ENCODE data around the gene TIMM23B.
"Not testable (repeated sequence)": the region's sequence is repeated elsewhere in the genome, so short reads cannot be mapped to it uniquely, and the experiment has no call there.

Gene TIMM23B

GRCh38 chr10:49941447-49942338 is at the start of gene TIMM23B, which contains the start of gene PARG:
TSS of gene TIMM23B (plus strand) at chr10:49942053. CDS start at chr10:49942195, 142 bp downstream.
TSS of gene PARG (minus strand) at chr10:49942027. CDS start at chr10:49941725, 302 bp downstream.
- in situ Hi-C loops (cut with MboI; ENCODE audit: low sequenced_read_pairs), result not testable (repeated sequence)

- in situ Hi-C loops (cut with MboI; ENCODE audit: low sequenced_read_pairs), result not testable (repeated sequence)
Measured at GRCh38 chr10:49899999-49900398, 41.9 kb upstream of the TIMM23B start.

GRCh38 chr10:49900406-49900805 is 41.4 kb upstream of the TIMM23B start:
- in situ Hi-C loops (cut with MboI; ENCODE audit: low sequenced_read_pairs), result not testable (repeated sequence)

GRCh38 chr10:49903829-49904228 is 38.0 kb upstream of the TIMM23B start:
- in situ Hi-C loops (cut with MboI; ENCODE audit: low sequenced_read_pairs), result not testable (repeated sequence)

- in situ Hi-C loops (cut with MboI; ENCODE audit: low sequenced_read_pairs), result not testable (repeated sequence)
Measured at GRCh38 chr10:49908290-49909080, 33.4 kb upstream of the TIMM23B start.

GRCh38 chr10:49910295-49910694 is 31.6 kb upstream of the TIMM23B start:
- in situ Hi-C loops (cut with MboI; ENCODE audit: low sequenced_read_pairs), result not testable (repeated sequence)

- in situ Hi-C loops (cut with MboI; ENCODE audit: low sequenced_read_pairs), result not testable (repeated sequence)
Measured at GRCh38 chr10:49916451-49916850, 25.4 kb upstream of the TIMM23B start.

- in situ Hi-C loops (cut with MboI; ENCODE audit: low sequenced_read_pairs), result not testable (repeated sequence)
Measured at GRCh38 chr10:49917927-49918326, 23.9 kb upstream of the TIMM23B start.

GRCh38 chr10:49922041-49922440 is 19.8 kb upstream of the TIMM23B start:
- in situ Hi-C loops (cut with MboI; ENCODE audit: low sequenced_read_pairs), result not testable (repeated sequence)

GRCh38 chr10:49923572-49923971 is 18.3 kb upstream of the TIMM23B start:
- in situ Hi-C loops (cut with MboI; ENCODE audit: low sequenced_read_pairs), result not testable (repeated sequence)

- in situ Hi-C loops (cut with MboI; ENCODE audit: low sequenced_read_pairs), result not testable (repeated sequence)
Measured at GRCh38 chr10:49931276-49931675, 10.6 kb upstream of the TIMM23B start.

GRCh38 chr10:49931959-49932728 is 9.7 kb upstream of the TIMM23B start:
- in situ Hi-C loops (cut with MboI; ENCODE audit: low sequenced_read_pairs), result not testable (repeated sequence)

- in situ Hi-C loops (cut with MboI; ENCODE audit: low sequenced_read_pairs), result not testable (repeated sequence)
Measured at GRCh38 chr10:49942339-49942705, 469 bp downstream of the TIMM23B start.

- in situ Hi-C loops (cut with MboI; ENCODE audit: low sequenced_read_pairs), result not testable (repeated sequence)
Measured at GRCh38 chr10:49943607-49944006, 1.8 kb downstream of the TIMM23B start.

- in situ Hi-C loops (cut with MboI; ENCODE audit: low sequenced_read_pairs), result not testable (repeated sequence)
Measured at GRCh38 chr10:49948142-49948541, 6.3 kb downstream of the TIMM23B start.

GRCh38 chr10:49948737-49949136 is 6.9 kb downstream of the TIMM23B start:
- in situ Hi-C loops (cut with MboI; ENCODE audit: low sequenced_read_pairs), result not testable (repeated sequence)

GRCh38 chr10:49952006-49952405 is 10.2 kb downstream of the TIMM23B start:
- in situ Hi-C loops (cut with MboI; ENCODE audit: low sequenced_read_pairs), result not testable (repeated sequence)

- in situ Hi-C loops (cut with MboI; ENCODE audit: low sequenced_read_pairs), result not testable (repeated sequence)
Measured at GRCh38 chr10:49953122-49953521, 11.3 kb downstream of the TIMM23B start.

GRCh38 chr10:49970331-49970857 is 28.5 kb downstream of the TIMM23B start:
- in situ Hi-C loops (cut with MboI; ENCODE audit: low sequenced_read_pairs), result not testable (repeated sequence)

- in situ Hi-C loops (cut with MboI; ENCODE audit: low sequenced_read_pairs), result not testable (repeated sequence)
Measured at GRCh38 chr10:49971466-49971865, 29.6 kb downstream of the TIMM23B start.

GRCh38 chr10:49972094-49972493 is 30.2 kb downstream of the TIMM23B start:
- in situ Hi-C loops (cut with MboI; ENCODE audit: low sequenced_read_pairs), result not testable (repeated sequence)

Measured in HL-60/S4 treated with phorbol 12-myristate 13-acetate at 8.2 ng/mL for 4 days and 3 days (cell line).